Parathyroid adenoma (tissue), 2 donors: ENCODE data around the gene EWSR1.
"Not testable (repeated sequence)": the region's sequence is repeated elsewhere in the genome, so short reads cannot be mapped to it uniquely, and the experiment has no call there.

Experiments used
- H2AFZ ChIP-seq: fragments of 300-600 bp; sonication (generic); one replicate; pipeline ENCODE4 v1.7.0; 2017; ENCODE audit warnings: antibody characterized with exemption, mild to moderate bottlenecking
- H3K27ac ChIP-seq: fragments of 300-600 bp; sonication (generic); one replicate; pipeline ENCODE4 v1.7.0; 2017
- H3K27me3 ChIP-seq: fragments of 300-600 bp; sonication (generic); one replicate; pipeline ENCODE4 v1.7.0; 2017; ENCODE audit warnings: low read length; ENCODE audit not compliant: control insufficient read depth, insufficient read depth
- H3K36me3 ChIP-seq: fragments of 300-600 bp; sonication (generic); one replicate; pipeline ENCODE4 v1.7.0; 2017; ENCODE audit warnings: low read length; ENCODE audit not compliant: control insufficient read depth, insufficient read depth
- H3K4me1 ChIP-seq: fragments of 300-600 bp; sonication (generic); one replicate; pipeline ENCODE4 v1.7.0; 2017; ENCODE audit warnings: control low read depth
- H3K4me2 ChIP-seq: fragments of 300-600 bp; sonication (generic); one replicate; pipeline ENCODE4 v1.7.0; 2017; ENCODE audit warnings: low read length
- H3K4me3 ChIP-seq: fragments of 300-600 bp; sonication (generic); one replicate; pipeline ENCODE4 v1.7.0; 2017; ENCODE audit warnings: low read depth, low read length
- H3K79me2 ChIP-seq: fragments of 300-600 bp; sonication (generic); one replicate; pipeline ENCODE4 v1.7.0; 2017; ENCODE audit warnings: control low read depth
- H3K9ac ChIP-seq: fragments of 300-600 bp; sonication (generic); one replicate; pipeline ENCODE4 v1.7.0; 2017; ENCODE audit warnings: mild to moderate bottlenecking
- H3K9me3 ChIP-seq: fragments of 300-600 bp; sonication (generic); one replicate; pipeline ENCODE4 v1.7.0; 2017; ENCODE audit warnings: low read length; ENCODE audit not compliant: control insufficient read depth
- CTCF ChIP-seq: fragments of 300-600 bp; sonication (generic); IDR thresholded peaks from one replicate; pipeline ENCODE4 v1.7.0; 2017; ENCODE audit warnings: antibody characterized with exemption, mild to moderate bottlenecking
- donor health status: primary hyperparathyroidism.

EWSR1 gene

DNA sequence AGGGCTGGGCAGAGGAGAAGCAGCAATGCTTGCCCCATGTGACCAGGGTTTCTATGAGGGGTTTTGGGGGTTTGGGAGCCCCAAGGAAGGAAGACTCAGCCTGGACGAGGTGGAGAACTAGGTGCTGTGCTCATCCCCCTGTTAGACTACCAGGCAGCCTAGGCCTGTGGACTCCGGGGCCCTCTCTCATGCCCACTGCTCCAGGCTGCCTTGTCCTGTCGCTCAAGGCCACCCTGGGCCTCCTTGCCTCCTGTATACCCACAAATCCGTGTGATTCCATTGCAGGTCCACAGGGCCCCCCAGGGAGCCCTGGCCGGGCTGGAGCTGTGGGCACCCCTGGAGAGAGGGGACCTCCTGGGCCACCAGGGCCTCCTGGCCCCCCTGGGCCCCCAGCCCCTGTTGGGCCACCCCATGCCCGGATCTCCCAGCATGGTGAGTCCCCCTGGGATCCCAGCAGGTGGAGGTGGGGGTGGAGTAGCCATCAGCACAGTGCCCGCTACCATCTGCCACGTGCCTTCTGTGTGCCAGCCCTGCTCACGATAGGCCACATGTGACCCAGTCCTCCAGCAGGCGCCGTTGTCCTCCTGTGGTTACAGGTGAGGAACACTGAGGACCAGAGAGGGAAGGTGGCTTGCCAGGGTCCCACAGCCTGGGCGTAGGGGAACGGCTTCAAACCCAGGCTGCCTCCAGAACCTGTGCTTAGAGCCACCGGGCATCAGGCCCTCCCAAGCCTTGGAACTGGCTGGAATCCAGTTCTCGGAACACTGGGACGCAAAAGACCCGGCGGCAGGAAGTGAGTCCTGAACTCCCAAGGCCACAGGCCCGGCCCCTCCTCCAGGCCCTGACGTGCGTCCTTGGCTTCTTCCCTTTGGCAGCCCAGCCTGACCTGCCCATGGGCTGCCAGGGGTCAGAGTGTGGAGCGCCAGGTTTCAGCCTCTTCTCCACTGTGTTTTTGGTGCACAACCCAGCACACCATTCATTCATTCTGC lies 35.8 kb upstream of the EWSR1 start:
- Histone ChIP-seq H3K27ac (no peak overlapping the region), H3K4me2 (no peak overlapping the region), H3K4me1 (no peaks in the 10 kb centered on the region), H3K27me3 (no peaks in the 10 kb centered on the region), H2AFZ (no peak overlapping the region), H3K36me3 (no peaks in the 10 kb centered on the region), H3K9me3 (no peaks in the 10 kb centered on the region), H3K4me3 (no peak overlapping the region), H3K79me2 (no peaks in the 10 kb centered on the region), H3K9ac (no peak overlapping the region)
- no peak for TF ChIP-seq CTCF

- no peaks in the 10 kb centered on the region for H3K4me1 ChIP-seq
- no peak for TF ChIP-seq CTCF
- no peaks in the 10 kb centered on the region for H3K36me3 ChIP-seq
- no peak overlapping the region for H3K9ac ChIP-seq
- H2AFZ ChIP-seq = no peak overlapping the region
- no peaks in the 10 kb centered on the region for H3K9me3 ChIP-seq
- H3K4me2 ChIP-seq = no peak overlapping the region
- no peak overlapping the region for H3K27ac ChIP-seq
- no peak overlapping the region for H3K4me3 ChIP-seq
- H3K79me2 ChIP-seq = no peaks in the 10 kb centered on the region
- H3K27me3 ChIP-seq = no peaks in the 10 kb centered on the region
Observed at GRCh38 chr22:29233277-29233877, 34.7 kb upstream of the EWSR1 start.

GRCh38 chr22:29240481-29240880 lies 27.6 kb upstream of the EWSR1 start:
- H3K9me3 ChIP-seq, H3K27ac ChIP-seq, H3K4me3 ChIP-seq, H3K4me2 ChIP-seq, H3K36me3 ChIP-seq, H3K9ac ChIP-seq, H3K4me1 ChIP-seq, H3K79me2 ChIP-seq, H2AFZ ChIP-seq, H3K27me3 ChIP-seq: not testable (repeated sequence)

DNA sequence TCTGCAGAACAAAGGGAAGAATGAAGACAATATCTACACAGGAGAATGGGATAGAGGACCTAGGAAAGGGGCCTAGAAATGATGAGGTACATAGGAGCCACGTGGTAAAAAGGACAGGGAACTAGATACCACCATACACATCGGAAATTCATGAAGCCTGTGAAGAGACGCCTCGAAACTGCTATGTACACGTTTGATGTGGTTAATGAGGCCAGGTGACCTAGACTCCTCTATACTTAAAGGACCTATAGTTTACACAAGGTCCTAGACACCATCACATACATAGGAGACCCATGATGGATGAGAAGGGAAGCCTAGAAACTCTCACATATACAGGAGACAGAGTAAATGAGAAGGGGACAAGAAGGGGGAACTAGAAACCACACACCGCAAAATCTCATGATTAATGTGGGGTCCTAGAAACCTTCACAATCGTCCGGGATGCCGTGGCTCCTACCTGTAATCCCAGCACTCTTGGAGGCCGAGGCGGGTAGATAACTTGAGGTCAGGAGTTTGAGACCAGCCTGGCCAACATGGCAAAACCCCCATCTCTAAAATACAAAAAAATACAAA lies 24.1 kb upstream of the EWSR1 start:
- H2AFZ ChIP-seq = no peak overlapping the region
- no peaks in the 10 kb centered on the region for H3K27me3 ChIP-seq
- H3K9me3 ChIP-seq = no peaks in the 10 kb centered on the region

More for the DNA sequence above, 24.1 kb upstream of the EWSR1 start:
- H3K4me1 ChIP-seq = no peaks in the 10 kb centered on the region
- no peak overlapping the region for H3K4me2 ChIP-seq
- no peak overlapping the region for H3K27ac ChIP-seq
- H3K4me3 ChIP-seq = no peak overlapping the region
- no peaks in the 10 kb centered on the region for H3K36me3 ChIP-seq
- H3K79me2 ChIP-seq = no peaks in the 10 kb centered on the region
- H3K9ac ChIP-seq = no peak overlapping the region
- TF ChIP-seq CTCF = no peak
